AG09319 (cell line): ENCODE results near the gene KIAA1217.

ENCODE experiments used
- DNase-seq: peaks from one replicate; pipeline ENCODE4 v3.0.0-alpha.2; 2010; ENCODE audit warnings: low read depth; ENCODE audit errors: extremely low read depth
- TF ChIP-seq, protein P1 (sequence below): IDR thresholded peaks from 2 replicates; pipeline ENCODE4 v1.5.1; 2011; ENCODE audit warnings: low read depth, mild to moderate bottlenecking, inconsistent platforms, low read length, moderate library complexity

KIAA1217 gene

DNA sequence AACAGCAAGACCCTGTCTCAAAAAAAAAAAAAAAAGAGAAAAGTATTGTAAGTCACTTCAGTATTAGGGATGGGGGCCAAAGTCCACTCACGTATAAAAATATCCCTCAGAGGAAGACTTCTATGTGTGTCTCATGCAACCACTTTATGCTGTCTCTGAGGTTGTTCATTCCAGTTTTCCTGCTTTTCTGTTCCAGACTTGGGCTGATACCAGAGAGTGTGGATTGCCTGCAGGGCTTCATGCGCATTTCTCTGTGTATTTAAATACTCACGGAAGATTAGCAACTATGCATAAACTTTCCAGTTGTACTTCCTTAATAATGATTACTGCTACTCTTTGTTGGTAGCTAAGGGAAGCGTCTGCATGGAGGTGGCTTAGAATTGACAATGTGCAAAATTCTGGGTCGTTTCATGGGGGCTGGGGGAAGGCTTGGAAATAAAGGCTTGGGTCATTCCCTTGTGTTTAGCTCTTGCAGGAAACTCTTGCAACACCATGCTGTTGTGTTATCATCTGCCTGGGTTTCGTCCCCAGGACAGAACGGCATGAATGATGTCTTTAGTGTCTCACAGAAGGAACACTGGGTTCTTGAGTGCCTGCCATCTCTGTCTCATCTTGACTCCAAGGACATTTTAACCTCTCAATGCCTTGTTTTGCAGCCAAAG, 54.1 kb downstream of the KIAA1217 start:
- TF ChIP-seq, protein P1, sequence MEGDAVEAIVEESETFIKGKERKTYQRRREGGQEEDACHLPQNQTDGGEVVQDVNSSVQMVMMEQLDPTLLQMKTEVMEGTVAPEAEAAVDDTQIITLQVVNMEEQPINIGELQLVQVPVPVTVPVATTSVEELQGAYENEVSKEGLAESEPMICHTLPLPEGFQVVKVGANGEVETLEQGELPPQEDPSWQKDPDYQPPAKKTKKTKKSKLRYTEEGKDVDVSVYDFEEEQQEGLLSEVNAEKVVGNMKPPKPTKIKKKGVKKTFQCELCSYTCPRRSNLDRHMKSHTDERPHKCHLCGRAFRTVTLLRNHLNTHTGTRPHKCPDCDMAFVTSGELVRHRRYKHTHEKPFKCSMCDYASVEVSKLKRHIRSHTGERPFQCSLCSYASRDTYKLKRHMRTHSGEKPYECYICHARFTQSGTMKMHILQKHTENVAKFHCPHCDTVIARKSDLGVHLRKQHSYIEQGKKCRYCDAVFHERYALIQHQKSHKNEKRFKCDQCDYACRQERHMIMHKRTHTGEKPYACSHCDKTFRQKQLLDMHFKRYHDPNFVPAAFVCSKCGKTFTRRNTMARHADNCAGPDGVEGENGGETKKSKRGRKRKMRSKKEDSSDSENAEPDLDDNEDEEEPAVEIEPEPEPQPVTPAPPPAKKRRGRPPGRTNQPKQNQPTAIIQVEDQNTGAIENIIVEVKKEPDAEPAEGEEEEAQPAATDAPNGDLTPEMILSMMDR = no peak
- no peak for DNase-seq

DNA sequence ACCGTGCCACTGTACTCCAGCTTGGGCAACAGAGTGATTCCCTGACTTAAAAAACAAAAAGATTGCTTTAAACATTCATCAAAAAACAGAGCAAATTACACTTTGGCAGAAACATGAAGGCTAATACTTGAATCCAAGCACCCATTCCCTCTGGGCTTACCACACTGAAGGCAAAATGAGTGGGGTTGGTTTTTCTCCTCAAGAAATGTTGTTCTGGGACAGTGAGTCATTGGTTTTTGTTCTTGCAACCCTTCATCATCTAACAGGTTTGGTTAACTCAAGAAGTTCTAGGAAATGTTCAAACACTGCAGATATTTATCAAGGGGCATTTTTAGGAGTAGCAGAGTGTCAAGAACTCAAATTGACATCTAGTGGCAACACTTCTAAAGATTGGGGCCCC, 60.5 kb downstream of the KIAA1217 start:
- TF ChIP-seq, protein P1 = no peak

DNA sequence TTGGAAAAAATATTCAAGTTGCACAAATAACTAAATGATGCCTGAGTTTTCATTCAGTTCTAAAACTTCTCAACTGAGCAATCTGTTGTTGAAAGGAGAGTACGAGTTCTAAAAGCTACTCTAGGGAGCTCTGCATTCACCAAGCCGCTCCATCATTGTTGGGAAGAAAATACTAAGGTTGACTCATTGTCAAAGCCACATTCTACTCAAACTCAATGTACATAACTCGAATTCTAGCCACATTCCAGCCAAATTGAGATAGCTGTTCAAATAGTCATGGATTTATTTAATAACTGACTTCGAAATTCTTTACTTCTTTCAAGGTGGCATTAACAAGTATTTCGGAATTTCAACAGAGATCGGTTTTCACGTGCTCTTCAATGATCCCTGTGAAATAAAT, 63.4 kb downstream of the KIAA1217 start:
- TF ChIP-seq, protein P1 = no peak
- DNase-seq = no peak

More for the DNA sequence above, 60.5 kb downstream of the KIAA1217 start:
- DNase-seq = no peak

DNA sequence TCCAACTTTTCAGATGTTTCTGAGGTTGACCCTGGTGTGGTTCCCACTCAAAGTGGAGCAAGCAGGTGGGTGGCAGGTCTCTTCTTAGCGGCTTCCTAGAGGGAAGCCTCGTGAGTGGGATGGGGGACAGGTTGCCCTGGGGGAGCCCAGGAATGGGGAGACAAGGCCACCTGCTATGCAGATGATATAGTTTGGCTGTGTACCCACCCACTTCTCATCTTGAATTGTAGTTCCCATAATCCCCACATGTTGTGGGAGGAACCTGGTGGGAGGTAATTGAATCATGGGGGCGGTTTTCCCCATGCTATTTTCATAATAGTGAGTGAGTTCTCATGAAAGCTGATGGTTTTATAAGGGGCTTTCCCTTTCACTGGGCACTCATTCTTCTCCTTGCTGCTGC, 68.3 kb downstream of the KIAA1217 start:
- TF ChIP-seq, protein P1 = no peak
- DNase-seq = no peak

DNA sequence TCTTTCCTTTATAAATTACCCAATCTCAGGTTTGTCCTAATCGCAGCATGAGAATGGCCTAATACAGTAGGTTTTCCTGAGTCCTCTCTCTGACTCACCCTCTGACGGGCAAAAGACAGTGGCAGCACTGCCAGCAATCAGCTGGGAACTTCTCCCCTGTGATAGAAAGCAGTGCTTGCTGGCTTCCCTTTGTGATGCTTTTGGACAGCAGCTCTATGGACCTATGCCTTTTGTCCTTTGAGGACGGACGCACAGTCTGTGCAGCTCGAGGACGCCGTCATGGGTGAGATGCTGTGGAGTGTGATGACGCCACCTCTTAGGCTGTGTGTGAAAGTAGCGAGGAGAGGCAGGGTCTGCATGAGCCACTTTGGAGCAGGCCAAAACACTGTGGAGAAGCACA, 68.8 kb downstream of the KIAA1217 start:
- TF ChIP-seq, protein P1 = no peak
- no peak for DNase-seq

DNA sequence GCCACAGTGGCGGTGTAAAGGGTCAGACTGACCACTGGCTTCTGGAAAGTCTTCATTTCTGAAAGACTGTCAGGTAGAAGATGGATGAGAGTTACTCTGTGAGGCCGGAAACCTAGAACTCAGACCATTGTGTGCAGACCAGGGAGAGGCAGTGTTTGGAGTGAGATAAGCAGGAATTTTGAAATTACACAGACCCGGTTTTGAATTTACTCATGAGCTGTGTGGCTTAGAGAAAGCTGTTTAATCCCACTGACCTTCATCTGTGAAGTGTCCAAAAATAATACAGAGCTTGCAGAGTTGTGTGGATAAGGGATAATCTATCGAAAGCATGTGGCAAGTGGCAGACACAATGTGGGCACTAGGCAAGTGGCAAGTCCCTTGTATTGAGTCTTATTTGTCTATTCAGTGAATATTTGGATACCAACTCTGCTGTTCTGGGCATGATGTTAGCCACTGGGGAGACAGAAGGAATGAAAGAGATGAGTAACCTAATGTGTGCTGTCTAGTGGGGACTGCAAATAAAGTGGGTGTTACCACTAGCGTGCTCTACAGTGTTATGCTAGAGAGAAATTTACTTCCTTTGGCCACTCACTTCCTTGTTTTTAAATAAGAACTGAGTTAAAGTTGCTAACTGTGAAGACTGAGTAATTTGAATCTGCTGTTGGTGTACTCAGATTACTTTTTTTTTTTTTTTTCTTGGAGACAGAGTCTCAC, 69.4 kb downstream of the KIAA1217 start:
- TF ChIP-seq, protein P1 = no peak

DNA sequence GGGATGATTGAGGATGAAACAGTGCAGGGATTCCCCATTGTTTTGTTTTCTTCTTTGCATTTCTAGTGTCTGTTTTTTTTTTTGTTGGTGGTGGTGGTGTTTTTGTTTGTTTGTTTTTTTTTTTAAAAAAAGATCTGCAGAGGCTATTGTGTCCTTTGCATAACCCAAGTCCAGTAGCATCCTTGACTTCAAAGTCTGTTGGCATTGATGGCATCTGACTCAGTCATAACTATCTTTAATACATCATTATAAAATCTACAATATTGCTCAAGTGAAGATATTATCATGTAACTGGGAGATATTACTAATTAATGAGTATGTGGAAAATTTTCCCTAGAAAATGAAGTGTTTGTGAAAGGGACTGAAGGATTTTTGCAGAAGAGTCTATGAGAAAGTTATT, 70.2 kb downstream of the KIAA1217 start:
- no peak for DNase-seq
- TF ChIP-seq, protein P1 = no peak

More for the DNA sequence above, 69.4 kb downstream of the KIAA1217 start:
- DNase-seq = no peak
